PC-9 (cell line): ENCODE results near the gene INTS12.

Experiments
- EZH2 ChIP-seq: fragments of 200-600 bp; sonication (generic); IDR thresholded peaks from 2 replicates; pipeline ENCODE4 v1.8.0; 2017; ENCODE audit warnings: antibody characterized with exemption, low read depth
- TF ChIP-seq, protein P1 (sequence below): fragments of 200-600 bp; sonication (generic); conservative IDR thresholded peaks from 2 replicates; pipeline ENCODE4 v1.6.1; 2017; ENCODE audit warnings: mixed run types, antibody characterized with exemption, mild to moderate bottlenecking, moderate library complexity

DNA sequence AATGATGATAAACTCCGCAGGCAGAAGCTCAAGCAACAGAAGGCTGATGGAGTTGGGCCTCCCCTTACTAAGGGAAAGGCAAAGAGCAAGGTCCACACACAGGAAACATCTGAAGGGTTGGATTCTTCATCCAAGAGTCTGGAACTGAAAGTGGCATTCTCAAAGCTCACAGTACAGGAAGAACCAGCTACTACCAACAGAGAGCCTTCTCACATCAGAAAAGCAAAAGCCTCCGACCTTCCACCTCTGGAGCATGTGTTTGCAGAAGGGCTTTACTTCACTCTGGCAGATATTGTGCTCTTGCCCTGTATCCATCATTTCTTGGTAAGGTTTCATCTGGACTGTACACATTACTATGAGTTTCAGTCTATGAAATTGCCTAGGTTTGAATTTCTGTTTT lies 10.7 kb upstream of the INTS12 start:
- TF ChIP-seq, protein P1, sequence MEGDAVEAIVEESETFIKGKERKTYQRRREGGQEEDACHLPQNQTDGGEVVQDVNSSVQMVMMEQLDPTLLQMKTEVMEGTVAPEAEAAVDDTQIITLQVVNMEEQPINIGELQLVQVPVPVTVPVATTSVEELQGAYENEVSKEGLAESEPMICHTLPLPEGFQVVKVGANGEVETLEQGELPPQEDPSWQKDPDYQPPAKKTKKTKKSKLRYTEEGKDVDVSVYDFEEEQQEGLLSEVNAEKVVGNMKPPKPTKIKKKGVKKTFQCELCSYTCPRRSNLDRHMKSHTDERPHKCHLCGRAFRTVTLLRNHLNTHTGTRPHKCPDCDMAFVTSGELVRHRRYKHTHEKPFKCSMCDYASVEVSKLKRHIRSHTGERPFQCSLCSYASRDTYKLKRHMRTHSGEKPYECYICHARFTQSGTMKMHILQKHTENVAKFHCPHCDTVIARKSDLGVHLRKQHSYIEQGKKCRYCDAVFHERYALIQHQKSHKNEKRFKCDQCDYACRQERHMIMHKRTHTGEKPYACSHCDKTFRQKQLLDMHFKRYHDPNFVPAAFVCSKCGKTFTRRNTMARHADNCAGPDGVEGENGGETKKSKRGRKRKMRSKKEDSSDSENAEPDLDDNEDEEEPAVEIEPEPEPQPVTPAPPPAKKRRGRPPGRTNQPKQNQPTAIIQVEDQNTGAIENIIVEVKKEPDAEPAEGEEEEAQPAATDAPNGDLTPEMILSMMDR, result no peak
- TF ChIP-seq EZH2, result no peak
